ENCODE measurements around the gene FYTTD1. TPM values are rescaled to one million over a fixed set of nuclear protein-coding genes. Genes with fewer than 3 reads are reported as not detected.
"Not testable (repeated sequence)": the region's sequence is repeated elsewhere in the genome, so short reads cannot be mapped to it uniquely, and the experiment has no call there.

Gene FYTTD1, protein sequence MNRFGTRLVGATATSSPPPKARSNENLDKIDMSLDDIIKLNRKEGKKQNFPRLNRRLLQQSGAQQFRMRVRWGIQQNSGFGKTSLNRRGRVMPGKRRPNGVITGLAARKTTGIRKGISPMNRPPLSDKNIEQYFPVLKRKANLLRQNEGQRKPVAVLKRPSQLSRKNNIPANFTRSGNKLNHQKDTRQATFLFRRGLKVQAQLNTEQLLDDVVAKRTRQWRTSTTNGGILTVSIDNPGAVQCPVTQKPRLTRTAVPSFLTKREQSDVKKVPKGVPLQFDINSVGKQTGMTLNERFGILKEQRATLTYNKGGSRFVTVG
- 43.5 and 58.3 TPM in 2 replicates for total RNA-seq

DNA sequence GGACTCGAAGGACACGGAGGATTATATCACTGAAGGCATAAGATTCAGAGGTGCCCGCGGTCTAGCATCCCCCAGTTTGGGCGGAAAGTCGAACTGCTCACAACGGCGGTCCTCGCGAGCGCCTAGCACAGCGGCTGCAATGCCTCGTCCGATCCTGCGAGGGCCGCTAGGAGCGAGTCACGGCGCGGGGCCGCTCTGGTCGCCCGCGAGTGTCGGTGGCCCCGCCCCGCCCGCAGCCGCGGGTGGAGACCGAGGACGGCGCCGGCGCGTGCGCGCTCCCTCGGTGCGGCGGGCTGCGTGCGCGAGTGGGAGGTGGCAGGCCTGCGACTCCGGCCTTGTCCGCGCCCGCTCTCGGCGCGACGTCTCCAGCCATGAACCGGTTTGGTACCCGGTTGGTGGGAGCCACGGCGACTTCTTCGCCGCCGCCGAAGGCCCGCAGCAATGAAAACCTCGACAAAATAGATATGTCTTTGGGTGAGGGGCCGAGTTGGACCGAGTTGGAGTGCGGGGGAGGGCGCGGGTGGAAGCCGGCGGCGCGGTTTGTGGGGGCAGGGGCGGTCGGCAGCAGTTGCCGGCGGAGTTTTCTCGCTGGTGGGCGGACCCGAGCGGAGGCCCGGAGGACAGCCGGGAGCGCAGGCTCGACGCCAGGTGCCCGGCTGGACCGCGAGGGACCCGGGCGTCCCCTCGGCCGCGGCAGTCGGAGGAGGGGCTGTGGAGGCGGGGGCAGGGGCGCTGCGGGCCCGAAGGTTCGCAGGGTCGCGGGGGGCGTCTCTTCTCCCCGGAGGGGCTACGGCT is at the start of gene FYTTD1:
FYTTD1 (plus strand) TSS at position 283 of the 795 bp plus-strand sequence; CDS start at position 372, 89 bp downstream.
- TF ChIP-seq, protein P1, sequence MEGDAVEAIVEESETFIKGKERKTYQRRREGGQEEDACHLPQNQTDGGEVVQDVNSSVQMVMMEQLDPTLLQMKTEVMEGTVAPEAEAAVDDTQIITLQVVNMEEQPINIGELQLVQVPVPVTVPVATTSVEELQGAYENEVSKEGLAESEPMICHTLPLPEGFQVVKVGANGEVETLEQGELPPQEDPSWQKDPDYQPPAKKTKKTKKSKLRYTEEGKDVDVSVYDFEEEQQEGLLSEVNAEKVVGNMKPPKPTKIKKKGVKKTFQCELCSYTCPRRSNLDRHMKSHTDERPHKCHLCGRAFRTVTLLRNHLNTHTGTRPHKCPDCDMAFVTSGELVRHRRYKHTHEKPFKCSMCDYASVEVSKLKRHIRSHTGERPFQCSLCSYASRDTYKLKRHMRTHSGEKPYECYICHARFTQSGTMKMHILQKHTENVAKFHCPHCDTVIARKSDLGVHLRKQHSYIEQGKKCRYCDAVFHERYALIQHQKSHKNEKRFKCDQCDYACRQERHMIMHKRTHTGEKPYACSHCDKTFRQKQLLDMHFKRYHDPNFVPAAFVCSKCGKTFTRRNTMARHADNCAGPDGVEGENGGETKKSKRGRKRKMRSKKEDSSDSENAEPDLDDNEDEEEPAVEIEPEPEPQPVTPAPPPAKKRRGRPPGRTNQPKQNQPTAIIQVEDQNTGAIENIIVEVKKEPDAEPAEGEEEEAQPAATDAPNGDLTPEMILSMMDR (IDR thresholded peaks at IDR 0.05; ENCODE audit: insufficient read depth, low read depth, low read length): peak; percentile 37
- H3K4me3 ChIP-seq (ENCODE audit: low read depth, low read length): peak within 1 kb of the TSS; percentile 90
- DNase-seq (ENCODE audit: low read depth): peak; percentile 87

GRCh38 chr3:197700095-197700494 is 49.6 kb upstream of the FYTTD1 start:
- peak; percentile 88 for DNase-seq (ENCODE audit: low read depth)
- TF ChIP-seq, protein P1 (IDR thresholded peaks at IDR 0.05; ENCODE audit: insufficient read depth, low read depth, low read length): no peak
- no peak overlapping the region for H3K4me3 ChIP-seq (ENCODE audit: low read depth, low read length)

DNA sequence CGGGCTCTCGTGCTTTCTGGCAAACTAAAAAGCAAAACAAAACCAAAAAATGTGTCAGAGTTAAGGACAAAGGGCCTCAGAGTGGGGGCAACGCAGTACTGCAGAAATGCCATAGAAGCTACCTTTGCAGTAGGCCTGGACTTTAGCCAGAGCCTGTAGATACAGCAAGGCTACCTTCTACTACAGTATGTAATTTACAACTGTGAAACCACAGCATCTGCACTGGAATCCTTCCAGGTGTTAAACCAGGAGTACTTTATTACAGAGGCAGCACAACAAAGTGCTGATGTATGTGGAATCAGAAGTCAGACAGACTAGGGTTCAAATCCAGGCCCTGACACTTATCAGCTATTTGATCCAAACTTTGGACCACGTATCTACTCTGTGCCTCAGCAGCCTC is 47.8 kb upstream of the FYTTD1 start:
- H3K4me3 ChIP-seq (ENCODE audit: low read depth, low read length): no peak overlapping the region
- DNase-seq (ENCODE audit: low read depth): no peak
- TF ChIP-seq, protein P1 (IDR thresholded peaks at IDR 0.05; ENCODE audit: insufficient read depth, low read depth, low read length): no peak

DNA sequence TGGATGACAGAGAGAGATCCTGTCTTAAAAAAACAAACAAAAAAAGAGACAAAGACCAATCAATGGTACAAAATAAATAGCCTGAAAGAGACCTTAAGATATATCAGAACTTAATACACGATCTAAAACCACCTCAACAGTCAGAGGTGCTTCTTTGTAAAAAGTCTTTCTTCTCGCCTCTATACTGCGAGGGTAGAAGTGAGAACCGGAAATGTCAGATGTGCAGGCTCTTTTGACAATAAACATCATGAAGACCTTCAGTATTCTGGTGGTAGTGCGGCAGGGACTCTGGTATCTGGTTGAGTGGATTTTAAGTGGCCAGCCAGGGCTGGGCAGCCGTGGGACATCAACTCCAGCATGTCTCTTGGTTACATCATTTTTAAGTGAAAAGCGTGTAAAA is 43.0 kb upstream of the FYTTD1 start:
- DNase-seq (ENCODE audit: low read depth): no peak
- H3K4me3 ChIP-seq (ENCODE audit: low read depth, low read length): no peak overlapping the region
- TF ChIP-seq, protein P1 (IDR thresholded peaks at IDR 0.05; ENCODE audit: insufficient read depth, low read depth, low read length): no peak

GRCh38 chr3:197709135-197709534 is 40.5 kb upstream of the FYTTD1 start:
- TF ChIP-seq, protein P1 (IDR thresholded peaks at IDR 0.05; ENCODE audit: insufficient read depth, low read depth, low read length): no peak
- DNase-seq (ENCODE audit: low read depth): no peak
- no peak overlapping the region for H3K4me3 ChIP-seq (ENCODE audit: low read depth, low read length)

- not testable (repeated sequence) for H3K4me3 ChIP-seq (ENCODE audit: low read depth, low read length)
- peak; percentile 48 for DNase-seq (ENCODE audit: low read depth)
These were observed 38.7 kb upstream of the FYTTD1 start for GRCh38 chr3:197710965-197711364.

- peak; percentile 99 for DNase-seq (ENCODE audit: low read depth)
- peak overlapping the region; percentile 56 for H3K4me3 ChIP-seq (ENCODE audit: low read depth, low read length)
- TF ChIP-seq, protein P1 (IDR thresholded peaks at IDR 0.05; ENCODE audit: insufficient read depth, low read depth, low read length): no peak
These were observed 37.5 kb upstream of the FYTTD1 start for GRCh38 chr3:197711973-197712707.

All from fibroblast of villous mesenchyme (primary cell).